NCI-H1105 (cell line): ENCODE data around the gene CCDC85A.
"Not testable (repeated sequence)": the region's sequence is repeated elsewhere in the genome, so short reads cannot be mapped to it uniquely, and the experiment has no call there.

Source experiments
- DNase-seq: peaks from one replicate; lab custom pipeline; 2025; lab: John Stamatoyannopoulos, UW

The CCDC85A gene

DNA sequence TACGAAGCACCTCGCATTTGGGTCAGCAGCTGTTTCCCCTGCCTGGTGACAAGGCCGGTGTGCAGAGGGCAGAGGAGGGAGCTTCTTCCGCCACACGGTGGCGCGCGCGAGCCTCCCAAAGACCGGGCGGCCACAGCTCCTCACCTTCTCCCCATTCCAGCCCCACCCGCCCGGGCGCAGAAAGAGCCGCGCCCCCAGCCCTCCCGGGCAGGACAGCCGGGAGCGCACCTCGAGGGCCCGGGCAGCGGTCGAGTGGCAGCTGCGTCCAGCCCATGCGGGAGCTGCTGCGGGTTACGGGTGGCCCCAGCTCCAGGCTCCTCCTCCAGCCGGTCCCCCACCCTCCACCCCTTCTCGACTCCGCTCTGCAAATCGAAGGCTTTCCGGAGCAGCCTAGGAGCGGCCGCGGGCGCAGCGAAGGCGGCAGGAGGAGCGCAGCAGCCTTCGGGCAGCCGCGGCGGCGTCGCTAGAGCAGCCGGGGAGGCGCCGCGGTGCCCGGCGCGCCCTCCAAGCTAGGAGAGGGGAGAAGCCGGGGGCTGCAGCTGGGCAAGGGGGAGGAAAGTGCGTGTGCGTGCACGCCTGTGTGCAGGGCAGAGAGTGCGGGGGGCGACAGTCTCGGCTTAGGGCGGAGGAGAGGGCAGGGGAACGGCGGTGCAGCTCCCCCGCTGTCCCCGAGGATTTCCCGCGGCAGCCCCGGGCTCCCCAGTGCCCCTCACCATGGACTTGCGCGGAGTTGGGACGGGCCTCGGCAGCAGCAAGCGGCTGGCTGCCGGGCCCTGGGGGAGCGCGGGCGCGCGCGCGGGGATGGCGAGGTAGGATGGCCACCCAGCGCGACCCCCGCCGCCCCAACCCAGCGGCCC is at the start of gene CCDC85A:
Gene CCDC85A (plus strand): TSS at position 348 of the 857 bp plus-strand sequence. CDS start 635 bp downstream, outside the sequence.
- DNase-seq, result peak; percentile 80

DNA sequence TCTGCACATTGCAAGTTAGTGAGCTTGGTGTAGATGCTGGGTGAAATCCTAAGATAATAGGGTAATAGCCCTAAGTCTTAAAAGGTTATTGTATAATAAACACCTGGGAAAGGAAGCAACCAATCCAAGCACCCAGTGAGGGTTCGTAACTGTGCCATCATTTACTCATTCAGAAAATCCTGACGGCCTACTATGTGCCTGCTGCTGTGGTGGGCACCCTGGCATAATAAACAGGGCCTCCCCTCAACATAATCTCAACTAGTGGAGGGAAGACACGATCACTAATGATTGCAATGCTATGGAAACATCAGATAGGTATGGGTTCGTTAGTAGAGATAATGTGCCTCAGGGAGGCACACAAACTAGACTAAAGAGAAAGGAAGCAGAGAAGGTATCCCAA is 48.9 kb upstream of the CCDC85A start:
- no peak for DNase-seq

DNA sequence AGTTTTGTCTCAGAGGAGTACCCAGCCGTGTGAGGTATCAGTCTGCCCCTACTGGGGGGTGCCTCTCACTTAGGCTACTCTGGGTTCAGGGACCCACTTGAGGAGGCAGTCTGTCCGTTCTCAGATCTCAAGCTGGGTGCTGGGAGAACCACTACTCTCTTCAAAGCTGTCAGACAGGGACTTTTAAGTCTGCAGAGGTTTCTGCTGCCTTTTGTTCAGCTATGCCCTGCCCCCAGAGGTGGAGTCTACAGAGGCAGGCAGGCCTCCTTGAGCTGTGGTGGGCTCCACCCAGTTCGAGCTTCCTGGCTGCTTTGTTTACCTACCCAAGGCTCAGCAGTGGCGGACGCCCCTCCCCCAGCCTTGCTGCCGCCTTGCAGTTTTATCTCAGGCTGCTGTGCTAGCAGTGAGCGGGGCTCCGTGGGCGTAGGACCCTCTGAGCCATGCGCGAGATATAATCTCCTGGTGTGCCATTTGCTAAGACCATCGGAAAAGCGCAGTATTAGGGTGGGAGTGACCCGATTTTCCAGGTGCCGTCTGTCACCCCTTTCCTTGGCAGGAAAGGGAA is 41.2 kb upstream of the CCDC85A start:
- not testable (repeated sequence) for DNase-seq

DNA sequence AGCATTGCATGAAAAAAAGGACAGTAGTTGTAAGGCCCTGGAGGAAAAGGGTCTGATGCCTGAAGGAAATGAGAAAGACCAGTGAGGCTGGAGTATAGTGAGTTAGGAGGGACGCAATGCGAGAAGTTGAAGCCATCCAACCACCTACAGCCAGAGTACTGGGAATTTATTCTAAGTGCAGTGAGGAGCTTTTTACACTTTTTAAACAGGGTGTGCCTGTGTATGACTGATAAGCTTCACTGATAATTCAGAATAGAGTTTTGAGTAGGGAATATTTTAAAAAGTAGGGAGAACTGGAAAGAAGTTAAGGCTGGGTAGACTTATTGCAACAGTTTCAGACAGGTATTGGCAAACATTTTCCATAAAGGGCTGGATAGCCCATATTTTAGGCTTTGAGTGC is 35.9 kb upstream of the CCDC85A start:
- DNase-seq, result no peak

DNA sequence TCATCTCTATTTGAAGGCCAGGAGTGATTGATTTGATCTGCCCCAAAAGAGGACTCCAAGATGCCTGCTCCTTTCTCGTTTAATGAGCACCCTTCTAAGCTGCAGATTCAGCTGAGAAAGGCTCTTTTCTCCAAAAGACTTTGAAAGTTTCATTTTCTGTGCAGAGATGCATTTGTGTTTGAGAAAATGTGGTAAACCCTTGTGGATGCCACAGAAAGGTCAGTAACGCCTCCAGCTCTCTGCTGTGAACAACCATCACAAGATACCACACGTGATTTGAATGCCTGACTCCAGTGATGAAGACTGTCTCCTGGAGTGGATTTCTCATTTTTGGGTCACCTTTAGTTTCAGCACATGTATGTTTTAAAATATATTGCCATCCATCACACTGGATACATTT is 35.0 kb upstream of the CCDC85A start:
- no peak for DNase-seq

DNA sequence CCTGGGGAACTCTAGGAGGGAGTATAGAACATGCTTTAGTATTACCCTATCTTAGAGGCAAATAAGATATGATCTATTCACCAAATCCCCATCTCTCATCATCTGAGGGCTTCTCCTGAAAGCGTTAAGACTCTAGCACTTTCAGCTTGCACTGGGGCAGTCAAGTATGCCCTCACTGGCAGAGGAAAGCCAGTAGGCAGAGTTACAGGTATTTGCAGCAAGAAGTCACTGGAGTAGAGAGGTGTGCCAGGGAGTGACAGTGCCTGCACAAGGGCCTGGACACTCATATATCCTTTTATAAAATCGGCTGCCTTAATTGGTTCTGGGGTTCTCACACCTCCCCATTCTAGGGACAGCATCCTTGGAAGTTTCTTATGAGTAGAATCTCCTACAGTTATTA is 31.9 kb upstream of the CCDC85A start:
- no peak for DNase-seq

DNA sequence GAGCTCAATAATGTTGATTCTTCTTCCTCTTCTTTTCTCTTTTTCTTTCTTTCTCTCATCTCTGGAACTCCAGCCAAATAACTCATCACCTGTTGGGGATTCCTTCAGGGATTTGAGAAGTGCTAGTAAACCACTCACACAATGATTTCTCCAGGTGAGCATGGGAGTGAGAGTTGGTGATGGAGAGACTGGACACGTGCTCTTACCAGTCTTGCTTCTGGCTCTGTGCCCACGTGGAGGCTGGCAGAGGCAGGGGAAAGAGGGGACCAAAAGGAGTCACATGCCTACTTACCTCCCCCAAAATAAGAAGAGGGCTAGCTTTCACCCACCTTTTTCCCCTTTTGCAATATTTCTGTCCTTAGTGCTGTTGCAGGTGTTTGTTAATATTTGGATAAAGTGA is 28.6 kb upstream of the CCDC85A start:
- no peak for DNase-seq

DNA sequence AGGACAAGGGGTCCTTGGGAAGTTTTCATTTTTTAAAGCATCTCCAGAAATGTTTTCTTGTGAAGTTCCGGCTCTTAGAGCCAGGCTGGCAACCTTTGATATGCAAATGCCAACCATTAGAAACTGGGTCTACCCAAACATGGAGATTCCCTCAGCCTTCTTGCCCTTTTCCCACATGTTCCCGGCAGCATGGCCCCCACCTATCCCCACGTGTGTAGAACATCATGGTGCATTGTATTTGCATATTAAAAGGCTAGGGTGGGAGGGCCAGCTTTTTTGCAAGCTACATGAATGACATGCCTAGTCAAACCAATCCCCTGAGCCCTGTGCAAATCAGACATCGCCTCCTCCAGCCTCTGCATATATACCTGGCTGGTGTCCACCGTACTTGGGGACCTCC is 23.9 kb upstream of the CCDC85A start:
- not testable (repeated sequence) for DNase-seq

DNA sequence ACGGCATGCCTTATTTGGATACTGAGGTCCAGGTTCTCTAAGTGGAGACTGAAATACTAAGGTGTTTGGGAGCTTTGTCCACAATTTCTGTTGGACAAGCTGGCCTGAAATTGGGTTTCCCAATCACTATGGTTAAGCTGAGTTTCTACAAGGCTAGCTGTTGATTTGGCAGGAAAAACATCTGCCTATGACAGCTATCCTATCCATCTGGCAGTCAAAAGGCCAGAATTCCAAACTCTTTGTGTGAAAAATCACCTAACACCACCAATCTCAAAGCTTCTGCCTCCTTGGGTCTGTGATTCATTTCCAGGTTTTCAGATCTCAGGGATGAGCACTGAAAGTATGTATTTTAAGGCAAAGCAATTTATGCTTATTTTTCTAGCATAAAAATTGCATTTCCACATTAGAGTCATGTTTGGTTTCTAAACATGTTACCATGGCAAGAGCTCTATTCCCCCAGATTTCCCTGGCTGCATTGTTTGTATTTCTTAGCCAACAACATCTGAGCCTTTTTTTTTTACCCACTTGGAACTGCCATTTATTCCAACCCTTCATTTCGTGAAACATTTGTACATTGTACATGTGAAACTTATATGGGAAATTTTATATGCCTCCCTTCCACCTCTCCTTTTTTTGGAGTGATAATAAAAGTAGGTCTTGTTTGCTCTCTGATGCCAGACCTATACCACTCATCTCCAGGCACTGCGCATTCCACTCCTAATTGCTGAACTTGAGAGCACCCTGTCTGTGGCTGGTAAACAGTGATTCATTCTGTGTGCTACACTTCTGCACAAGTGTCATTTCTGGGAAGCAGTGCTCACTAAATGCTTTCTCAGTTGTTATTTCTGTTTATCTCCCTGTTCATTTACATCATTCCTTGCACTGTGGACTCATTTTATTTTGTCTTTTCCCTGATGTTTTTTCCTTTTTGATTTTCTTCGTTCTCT is 15.9 kb upstream of the CCDC85A start:
- DNase-seq, result peak; percentile 43

DNA sequence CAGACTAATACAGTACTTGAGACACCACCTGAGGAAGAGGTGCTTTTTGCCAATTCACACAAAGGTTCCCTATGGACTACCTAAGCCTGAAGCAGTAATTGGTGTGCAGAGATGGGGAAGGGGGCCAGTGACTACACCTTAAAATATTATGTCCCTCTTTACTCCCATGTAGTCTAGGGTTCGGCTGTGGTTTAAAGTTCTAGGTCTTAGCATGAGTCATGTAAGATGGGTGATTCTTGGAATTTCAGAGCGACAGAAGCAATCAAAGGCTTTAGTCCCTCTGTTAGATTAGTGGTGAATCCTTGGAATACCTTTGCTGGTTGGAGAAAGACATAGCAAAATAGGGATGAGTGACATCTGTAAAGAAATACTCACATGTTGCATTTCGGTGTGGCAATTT is 14.3 kb upstream of the CCDC85A start:
- DNase-seq, result no peak

DNA sequence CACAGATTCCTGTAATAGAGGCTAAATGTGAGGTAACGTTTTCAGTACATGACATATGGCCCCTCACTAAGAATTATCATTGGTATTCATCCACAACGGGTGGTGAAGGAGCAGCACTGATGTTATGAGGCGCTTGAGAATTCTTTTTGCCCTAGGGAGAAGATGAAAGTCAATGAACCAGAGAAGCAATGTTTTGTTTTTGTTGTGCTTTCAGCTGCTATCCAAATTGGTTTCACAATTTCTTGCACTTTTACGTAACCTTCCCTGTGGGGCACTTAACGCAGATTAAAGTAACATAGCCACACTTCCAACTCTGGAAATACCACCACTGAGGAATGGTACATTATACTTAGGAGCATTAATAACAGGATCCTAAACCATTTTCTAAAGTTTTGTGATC is 13.3 kb upstream of the CCDC85A start:
- no peak for DNase-seq

DNA sequence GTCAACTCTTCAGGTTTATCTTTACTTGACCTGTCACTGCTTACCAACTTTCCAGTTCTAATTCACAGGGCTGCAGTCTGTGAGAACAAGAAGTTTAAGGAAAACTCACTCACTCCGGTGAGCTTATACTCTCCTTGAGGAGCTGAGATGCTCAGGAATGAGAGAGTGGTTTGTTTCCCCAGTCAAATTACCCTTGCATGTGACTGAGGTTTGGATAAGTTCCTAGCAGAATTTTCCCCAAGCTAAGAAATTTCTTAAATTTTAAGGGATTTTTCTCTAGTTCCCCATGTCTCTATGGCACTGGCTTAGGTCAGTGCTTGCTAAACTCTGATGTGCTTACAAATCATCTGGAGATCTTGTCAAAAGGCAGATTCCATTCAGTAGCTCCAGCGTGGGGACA is 12.8 kb upstream of the CCDC85A start:
- no peak for DNase-seq

DNA sequence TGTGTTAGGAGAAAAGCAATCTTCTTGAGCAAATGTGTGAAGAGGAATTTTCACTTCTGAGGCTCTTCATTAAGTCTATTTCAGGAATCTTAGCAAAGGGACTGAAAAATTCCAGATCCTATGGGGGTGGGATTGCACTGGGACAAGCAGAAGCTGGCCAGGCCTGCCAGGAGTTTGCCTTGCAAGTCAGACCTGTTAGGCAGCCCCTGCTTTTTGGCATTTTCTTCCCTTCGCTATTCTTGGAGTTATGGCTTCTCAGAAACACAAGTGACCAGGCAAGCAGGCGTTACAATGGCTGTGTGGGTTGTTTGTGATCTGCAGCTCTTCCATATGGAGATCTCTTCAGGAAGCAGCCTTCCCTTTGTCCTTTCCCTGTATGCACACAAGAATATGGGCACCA is 8.0 kb upstream of the CCDC85A start:
- DNase-seq, result no peak

DNA sequence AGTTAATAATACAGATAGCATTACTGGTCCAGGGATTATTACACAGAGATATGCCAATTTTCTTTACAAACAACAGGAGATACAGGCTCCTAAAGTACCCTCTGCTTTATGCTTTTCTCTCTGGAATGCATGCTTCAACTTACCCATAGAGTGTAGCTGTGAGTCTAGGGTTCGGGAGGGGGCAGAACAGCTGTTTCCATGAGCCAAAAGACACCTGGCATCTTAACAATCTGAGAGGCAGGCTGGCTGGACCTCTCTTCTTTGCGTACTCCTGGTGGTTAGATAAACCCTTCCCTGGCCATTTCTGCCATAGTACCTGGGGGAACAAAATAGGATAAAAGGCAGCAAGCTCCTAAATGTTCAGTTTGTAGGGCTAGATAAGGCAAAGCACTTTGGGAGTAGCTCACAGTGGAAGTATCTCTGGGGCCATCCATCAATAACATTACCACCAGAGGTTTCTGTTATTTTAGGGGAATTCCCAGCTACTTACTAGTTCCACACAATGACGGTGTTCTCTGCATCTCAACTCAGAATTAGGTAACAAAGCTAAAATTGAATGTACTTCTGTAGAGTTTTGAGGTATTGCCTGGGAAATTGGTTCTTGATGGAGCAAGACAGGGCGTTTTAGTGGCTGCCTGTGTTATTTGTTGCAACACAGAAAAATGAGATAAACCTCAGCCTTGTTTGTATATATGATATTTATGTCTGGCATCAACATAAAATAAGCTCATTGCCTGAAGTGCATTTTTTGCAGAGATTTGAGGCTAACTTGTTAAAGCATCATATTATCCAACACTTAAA is 6.2 kb upstream of the CCDC85A start:
- no peak for DNase-seq

DNA sequence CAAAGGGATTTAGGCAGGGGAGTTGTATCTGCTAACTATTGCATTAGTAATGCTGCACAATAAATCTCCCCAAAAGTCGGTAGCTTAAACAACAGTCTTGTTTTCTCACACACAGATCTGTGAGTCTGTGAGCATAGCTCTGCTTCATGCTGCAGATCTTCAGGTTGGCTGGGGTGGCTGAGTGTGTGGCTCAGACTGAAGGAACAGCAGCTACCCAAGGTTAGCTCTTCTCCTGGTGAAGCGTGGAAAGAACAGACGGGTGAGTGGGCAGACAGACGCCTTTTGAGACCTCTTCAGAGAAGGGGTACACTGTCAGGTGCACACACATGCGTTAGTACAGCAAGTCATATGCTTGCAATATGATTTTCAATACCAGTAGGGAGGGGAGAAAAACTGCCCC is 3.9 kb upstream of the CCDC85A start:
- no peak for DNase-seq

DNA sequence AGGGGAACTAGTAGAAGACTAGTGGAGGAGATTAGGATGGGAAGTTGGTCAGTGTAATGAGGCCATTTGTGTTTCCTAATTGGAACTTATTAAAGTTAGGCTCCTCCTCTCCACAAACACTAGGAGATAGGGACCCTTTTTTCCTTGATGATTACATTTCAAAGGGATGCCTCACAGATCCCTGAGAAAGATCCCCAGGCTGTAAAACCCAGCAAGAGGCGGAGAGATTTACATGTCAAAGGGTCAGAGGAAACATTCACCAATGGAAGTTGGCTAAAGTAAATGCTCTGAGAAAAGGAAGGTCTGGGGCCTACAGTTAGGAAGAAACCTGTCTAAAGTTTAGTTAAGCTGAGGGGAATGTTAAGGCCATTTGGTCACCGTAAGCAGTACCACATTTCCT is 1.4 kb upstream of the CCDC85A start:
- DNase-seq, result no peak

DNA sequence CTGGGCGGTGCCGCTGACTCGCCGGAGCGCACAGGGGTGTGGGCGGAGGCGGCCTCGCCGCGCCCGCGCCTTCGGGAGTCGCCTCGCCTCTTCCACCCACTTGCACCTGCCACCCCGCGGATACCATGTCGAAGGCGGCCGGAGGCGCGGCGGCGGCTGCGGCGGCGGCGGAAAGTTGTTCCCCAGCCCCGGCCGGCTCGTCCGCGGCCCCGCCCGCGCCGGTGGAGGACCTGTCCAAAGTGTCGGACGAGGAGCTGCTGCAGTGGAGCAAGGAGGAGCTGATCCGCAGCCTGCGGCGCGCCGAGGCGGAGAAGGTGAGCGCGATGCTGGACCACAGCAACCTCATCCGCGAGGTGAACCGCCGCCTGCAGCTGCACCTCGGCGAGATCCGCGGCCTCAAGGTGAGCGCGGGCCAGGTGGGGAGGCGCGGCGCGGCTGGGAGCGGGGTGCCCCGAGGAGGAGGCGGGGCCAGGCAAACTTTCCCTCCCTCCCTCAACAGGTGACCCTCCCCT is 766 bp downstream of the CCDC85A start:
- DNase-seq, result peak; percentile 44

DNA sequence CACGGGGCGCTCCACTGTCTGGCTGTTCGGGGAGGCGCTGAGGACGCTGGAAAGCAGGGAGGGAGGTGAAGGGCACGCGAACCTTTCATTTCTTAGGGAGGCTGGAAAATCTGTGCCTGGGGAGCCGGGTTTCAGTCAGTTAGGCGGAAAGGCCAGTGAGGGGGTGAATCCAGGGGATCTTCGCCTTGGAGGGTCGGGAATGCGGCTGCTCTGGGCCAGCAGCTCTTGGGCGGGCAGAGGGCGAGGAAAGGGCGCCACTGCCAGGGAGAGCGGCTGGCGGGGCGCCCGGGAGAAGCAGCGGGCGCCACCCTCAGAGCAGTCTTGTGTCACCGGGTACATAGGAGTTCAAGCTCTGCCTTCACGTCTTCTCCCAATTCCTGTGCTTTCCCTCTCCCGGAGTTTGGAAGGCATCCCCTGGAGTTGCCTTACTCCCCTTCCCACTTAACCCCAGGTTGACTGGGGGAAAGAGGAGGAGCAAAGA is 1.4 kb downstream of the CCDC85A start:
- peak; percentile 45 for DNase-seq

DNA sequence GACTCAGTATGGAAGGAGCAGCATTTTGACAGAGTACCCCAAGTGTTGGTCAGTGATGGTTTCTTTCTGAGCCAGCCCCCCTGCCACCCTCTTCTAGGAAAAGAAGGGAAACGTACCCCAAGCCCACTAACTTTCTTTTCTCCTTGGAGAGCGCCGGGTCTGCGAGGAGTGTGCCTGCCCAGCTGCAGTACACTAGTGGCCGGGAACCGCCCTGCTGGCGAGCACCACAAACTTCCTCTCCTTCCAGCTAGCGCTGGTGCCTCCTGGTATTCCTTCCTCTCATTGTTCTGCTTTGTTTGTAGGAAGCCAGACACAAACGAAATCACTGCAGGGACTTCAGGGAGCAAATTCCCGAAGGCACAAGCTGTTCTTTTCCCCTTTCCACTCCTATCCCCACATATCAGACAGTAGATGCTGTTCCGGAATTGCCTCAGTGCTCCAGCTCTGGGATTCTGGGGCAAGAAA is 1.8 kb downstream of the CCDC85A start:
- DNase-seq, result no peak

DNA sequence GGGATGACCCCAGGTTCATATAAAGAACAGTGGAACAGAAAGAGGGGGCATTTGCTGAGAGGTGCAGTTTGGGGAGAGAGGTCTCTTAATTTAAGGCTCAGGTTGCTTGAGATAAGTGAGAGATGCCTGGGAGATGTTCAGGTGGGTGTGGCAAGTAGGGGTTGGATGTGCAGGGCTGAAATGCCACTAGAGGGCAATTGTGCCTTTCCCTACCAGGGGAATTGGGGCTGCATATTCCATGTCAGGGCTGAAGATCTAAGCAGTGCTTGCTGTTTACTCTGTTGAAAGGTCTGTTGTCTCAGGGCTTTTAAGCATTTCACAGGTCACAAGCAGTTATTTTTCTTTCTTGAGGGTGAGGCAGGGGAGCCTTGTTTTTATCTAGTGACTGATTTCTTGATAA is 7.8 kb downstream of the CCDC85A start:
- DNase-seq, result peak; percentile 32

DNA sequence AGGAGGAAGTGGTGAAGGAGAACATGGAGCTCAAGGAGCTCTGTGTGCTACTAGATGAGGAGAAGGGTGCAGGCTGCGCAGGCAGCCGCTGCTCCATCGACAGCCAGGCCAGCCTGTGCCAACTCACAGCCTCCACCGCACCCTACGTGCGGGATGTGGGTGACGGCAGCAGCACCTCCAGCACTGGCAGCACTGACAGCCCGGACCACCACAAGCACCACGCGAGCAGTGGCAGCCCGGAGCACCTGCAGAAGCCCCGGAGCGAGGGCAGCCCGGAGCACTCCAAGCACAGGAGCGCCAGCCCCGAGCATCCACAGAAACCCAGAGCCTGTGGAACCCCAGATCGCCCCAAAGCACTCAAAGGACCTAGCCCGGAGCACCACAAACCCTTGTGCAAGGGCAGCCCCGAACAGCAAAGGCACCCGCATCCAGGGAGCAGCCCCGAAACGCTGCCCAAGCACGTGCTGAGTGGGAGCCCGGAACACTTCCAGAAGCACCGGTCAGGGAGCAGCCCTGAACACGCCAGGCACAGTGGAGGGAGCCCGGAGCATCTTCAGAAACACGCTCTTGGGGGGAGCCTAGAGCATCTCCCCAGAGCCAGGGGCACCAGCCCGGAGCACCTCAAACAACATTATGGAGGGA is 9.0 kb downstream of the CCDC85A start:
- DNase-seq, result no peak
